Activated T-cell treated with anti-CD3 and anti-CD28 coated beads, Interleukin-2, amount 50 U/mL, for 24 hours (primary cell): ENCODE results near the gene ALOXE3.

Experiments
- DNase-seq: peaks from one replicate; pipeline ENCODE4 v3.0.0-alpha.2; 2020
- H3K27ac Mint-ChIP-seq: 2 replicates; pipeline ENCODE4 v1.8.0; 2020; ENCODE audit warnings: mild to moderate bottlenecking, mixed read lengths
- H3K27me3 Mint-ChIP-seq: 2 replicates; pipeline ENCODE4 v1.8.0; 2020; ENCODE audit warnings: mixed read lengths
- H3K36me3 Mint-ChIP-seq: 2 replicates; pipeline ENCODE4 v1.8.0; 2020; ENCODE audit warnings: low read depth, mixed read lengths
- H3K4me1 Mint-ChIP-seq: 2 replicates; pipeline ENCODE4 v1.8.0; 2020; ENCODE audit warnings: low read depth, mixed read lengths
- H3K4me3 Mint-ChIP-seq: 2 replicates; pipeline ENCODE4 v1.8.0; 2020; ENCODE audit warnings: mild to moderate bottlenecking, moderate library complexity, mixed read lengths
- H3K9me3 Mint-ChIP-seq: 2 replicates; pipeline ENCODE4 v1.8.0; 2020; ENCODE audit warnings: mixed read lengths

Gene ALOXE3

DNA sequence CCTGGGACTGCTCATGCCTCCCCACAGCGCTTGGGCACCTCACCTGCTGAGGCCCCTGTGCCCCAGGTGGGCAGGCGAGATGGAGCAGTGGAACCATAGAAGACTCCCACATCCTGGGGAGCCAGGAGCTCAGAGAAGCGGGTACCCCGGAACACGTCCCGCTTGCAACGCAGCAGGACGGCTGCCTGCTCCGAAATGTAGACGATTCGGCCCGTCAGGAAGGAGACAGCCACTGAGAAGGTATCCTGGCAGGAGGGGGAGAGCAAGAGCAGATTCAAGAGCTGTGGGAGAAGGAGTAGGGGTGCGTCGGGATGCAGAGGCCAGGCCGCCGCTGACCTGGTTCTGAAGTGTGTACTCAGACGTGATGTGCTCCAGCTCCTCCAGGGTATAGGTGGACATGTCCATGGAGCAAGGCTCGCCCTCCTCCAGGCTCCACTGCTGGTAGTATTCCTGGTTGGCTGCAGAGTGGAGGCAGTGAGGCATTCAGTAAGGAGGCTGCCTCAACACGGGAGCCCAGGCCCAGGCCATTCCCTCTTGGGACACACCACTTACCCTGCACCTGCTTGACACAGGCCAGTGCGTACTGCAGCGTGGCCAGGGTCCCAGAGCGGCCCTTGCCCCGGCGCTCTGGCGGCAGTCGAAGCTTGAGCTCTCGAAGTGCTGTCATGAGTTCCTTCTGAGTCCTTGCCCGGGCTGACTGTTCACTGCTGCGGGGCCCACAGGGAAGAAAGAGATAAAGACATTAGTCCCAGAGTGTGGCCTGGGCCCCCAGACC, 31.3 kb upstream of the ALOXE3 start:
- Mint-ChIP-seq H3K4me1 (peaks cover 39% of the 10 kb centered on the region), H3K9me3 (no peaks in the 10 kb centered on the region), H3K36me3 (peaks cover 66% of the 10 kb centered on the region), H3K27ac (no peak overlapping the region), H3K4me3 (no peak overlapping the region), H3K27me3 (no peaks in the 10 kb centered on the region)
- no peak for DNase-seq

DNA sequence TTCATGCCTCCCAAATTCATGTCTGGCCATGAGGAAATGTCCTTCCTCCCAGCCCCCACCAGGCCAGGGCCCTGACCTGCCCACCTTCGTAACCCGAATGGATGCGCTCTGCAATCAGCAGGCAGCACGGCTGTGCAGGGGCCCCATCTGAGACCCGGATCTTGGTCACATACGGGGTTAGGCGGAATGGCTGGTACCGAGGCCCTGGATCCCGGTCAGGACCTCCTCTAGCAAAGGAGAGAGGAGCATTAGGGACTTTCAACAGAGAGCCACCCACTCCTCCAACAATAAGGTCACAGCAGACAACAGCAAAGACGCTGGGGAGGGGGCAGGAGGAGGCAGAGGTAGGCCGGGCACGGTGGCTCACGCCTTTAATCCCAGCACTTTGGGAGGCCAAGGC, 30.2 kb upstream of the ALOXE3 start:
- H3K4me1 Mint-ChIP-seq, result peaks cover 38% of the 10 kb centered on the region
- H3K27me3 Mint-ChIP-seq, result no peaks in the 10 kb centered on the region
- H3K9me3 Mint-ChIP-seq, result no peaks in the 10 kb centered on the region
- H3K4me3 Mint-ChIP-seq, result no peak overlapping the region
- no peak for DNase-seq
- H3K36me3 Mint-ChIP-seq, result peaks cover 77% of the 10 kb centered on the region
- H3K27ac Mint-ChIP-seq, result no peak overlapping the region

DNA sequence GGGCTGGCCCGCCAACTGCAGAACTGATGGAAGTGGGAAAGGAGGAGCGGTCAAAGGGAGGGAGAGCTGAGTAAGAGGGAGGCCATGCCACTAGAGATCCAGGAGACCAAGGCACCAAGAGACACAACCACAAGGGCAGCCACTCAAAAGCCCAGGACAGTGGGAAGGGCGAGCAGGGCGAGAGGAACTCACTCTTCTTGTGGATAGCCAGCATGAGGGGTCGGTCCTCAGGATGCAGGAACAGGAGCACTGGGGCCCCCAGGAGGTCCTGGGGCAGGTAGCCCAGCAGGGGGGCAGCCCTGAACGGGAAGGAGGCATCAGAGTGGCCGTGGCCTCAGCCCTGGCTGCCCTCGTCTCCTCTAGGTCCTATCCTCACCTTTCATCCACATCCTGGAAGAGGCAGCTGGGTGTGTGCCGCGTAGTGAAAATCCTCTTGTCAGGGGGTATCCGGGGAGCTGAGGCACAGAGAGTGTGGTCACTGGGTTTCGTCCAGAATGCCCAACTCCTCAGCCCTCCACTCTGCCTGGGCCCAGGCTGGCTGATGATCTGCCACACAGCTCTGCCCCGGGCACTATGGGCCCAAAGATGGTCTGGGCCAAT, 29.6 kb upstream of the ALOXE3 start:
- H3K9me3 Mint-ChIP-seq, result no peaks in the 10 kb centered on the region
- H3K36me3 Mint-ChIP-seq, result peaks cover 81% of the 10 kb centered on the region
- no peak for DNase-seq
- peak overlapping the region; percentile 40 for H3K27ac Mint-ChIP-seq
- H3K4me3 Mint-ChIP-seq, result no peak overlapping the region
- no peaks in the 10 kb centered on the region for H3K27me3 Mint-ChIP-seq
- H3K4me1 Mint-ChIP-seq, result peaks cover 31% of the 10 kb centered on the region

DNA sequence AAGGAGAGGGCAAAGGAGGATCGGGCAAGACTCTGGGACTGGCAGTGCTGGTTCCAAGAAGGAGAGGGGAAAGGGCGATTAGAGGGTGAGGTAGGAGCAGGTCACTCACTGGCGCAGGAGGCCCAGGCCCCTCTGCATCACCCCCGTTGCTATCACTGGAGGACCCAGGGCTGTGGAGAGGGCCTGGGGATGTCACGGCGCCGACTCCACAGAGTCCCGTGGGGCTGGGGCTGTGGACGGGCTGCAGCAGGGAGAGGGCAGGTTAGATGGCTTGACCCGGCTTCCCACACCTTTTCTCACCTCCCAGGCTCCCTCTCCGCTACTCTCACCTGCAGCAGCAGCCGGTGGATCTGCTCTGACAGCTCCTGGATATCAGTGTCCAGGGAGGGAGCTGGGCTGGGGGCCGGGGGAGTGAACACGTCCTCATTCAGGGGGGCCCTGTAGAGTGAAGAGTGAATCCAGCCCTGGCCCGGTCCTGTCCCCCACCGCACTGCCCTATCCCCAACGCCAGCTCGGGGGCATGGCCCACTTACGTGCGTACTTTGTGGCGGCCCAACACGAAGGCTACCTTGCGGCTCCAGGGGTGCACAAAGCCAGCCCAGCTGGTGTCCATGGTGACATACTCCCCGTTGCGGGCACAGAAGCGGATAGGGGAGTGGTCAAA, 29.0 kb upstream of the ALOXE3 start:
- Mint-ChIP-seq H3K9me3 (no peaks in the 10 kb centered on the region), H3K4me3 (no peak overlapping the region), H3K4me1 (peaks cover 25% of the 10 kb centered on the region), H3K36me3 (peaks cover 87% of the 10 kb centered on the region), H3K27me3 (no peaks in the 10 kb centered on the region), H3K27ac (peak overlapping the region; percentile 40)
- DNase-seq, result no peak

DNA sequence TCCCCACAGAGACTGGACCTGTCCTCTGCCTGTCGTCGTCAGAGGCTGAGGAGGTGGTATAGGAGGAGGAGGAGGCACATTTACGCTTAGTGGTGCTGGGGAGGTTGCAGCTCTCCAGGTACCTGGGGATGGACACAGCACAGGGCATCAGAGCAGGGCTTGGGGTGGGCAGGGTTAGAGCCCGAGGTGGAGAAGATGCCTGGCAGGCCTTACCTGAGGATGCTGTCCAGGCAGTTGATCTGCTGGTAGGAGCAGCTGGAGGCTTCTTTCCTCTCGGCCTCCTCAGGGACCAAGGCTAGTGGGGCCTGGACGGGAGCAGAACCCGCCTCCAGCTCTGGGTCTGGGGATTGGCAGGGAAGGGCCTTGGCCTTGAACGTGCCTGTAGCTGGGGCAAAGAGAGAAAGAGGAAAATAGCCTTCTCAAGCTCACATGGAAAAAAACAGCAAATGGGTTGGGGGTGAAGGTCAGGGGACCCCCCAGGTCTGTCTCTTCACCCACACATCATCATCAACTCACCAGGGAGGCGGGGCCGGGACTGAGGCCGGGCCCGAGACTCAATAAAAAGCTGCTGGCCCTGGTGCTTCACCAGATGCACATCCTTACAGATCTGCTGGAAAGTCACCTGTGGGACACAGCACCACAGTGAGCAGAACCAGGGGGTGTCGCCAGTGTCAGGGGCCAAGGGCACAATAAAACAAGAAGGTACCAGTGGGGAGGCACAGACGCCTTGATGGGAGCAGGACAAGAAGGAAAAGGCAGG, 28.2 kb upstream of the ALOXE3 start:
- H3K27me3 Mint-ChIP-seq, result no peaks in the 10 kb centered on the region
- H3K27ac Mint-ChIP-seq, result peak overlapping the region; percentile 33
- peaks cover 89% of the 10 kb centered on the region for H3K36me3 Mint-ChIP-seq
- peaks cover 19% of the 10 kb centered on the region for H3K4me1 Mint-ChIP-seq
- H3K4me3 Mint-ChIP-seq, result no peak overlapping the region
- DNase-seq, result no peak
- no peaks in the 10 kb centered on the region for H3K9me3 Mint-ChIP-seq

DNA sequence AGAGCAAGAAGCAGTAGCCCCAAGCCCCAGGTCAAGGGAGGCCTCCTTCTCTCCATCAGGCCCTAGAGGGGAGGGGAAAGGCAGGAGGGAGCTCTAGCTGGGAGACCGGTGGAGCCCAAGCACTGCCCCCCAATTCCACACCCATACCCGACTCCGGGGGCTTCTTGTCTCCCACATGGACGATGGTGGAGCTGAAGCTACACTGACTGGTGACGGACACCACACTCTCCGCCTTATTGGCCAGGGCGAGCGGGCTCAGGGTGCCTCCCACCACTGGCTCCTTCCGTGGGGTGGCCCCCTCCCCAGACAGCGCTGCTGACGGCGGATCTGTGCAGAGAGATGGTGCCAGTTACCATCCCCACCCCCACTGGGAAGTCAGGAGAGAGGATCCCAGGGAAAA, 27.5 kb upstream of the ALOXE3 start:
- Mint-ChIP-seq H3K4me3 (no peak overlapping the region), H3K36me3 (peaks cover 94% of the 10 kb centered on the region), H3K4me1 (peaks cover 14% of the 10 kb centered on the region), H3K27ac (no peak overlapping the region), H3K27me3 (no peaks in the 10 kb centered on the region), H3K9me3 (no peaks in the 10 kb centered on the region)
- DNase-seq, result no peak

DNA sequence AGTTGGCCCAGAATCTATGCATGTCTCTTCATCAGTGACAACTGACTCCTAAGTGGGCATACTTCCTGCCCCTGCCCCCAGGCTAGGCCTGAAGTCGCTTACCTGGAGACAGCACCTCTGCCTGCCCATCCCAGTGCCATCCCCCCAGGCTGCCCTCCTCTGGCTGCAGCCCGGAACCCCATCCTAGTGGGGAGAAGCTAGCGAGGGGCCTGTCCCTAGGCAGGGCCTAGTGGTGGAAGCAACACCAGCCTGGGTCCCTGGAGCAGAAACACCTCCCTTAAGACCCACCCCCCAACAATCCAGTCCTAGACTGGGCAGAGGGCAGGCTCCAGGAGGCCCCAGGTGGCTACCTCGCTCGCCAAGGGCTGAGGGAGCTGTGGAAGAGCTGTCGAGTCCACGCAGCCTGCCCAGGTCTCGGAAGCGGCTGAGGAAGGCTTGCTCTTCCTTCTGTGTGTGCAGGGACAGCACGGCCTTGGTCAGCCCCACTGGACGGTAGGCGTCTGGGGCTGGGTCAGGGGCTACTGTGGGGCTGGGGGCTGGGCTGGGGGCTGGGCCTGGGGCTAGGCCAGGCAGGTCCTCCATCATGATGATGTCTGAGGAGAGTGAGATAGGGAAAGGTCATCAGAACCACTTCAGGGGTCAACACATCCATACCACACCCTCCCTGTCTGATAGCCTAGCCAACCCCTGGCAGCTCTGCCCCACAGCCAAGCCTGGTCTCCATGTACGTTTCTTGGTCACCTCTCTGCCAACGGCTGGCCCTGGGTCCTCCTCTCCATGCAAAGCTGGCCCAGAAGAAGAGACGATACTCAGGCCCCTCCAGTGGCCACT, 26.3 kb upstream of the ALOXE3 start:
- DNase-seq, result no peak
- Mint-ChIP-seq H3K27ac (no peak overlapping the region), H3K4me3 (no peak overlapping the region), H3K36me3 (peaks cover 95% of the 10 kb centered on the region), H3K9me3 (no peaks in the 10 kb centered on the region), H3K4me1 (peaks cover 3% of the 10 kb centered on the region), H3K27me3 (no peaks in the 10 kb centered on the region)

- Mint-ChIP-seq H3K36me3 (peaks cover 91% of the 10 kb centered on the region), H3K4me1 (no peaks in the 10 kb centered on the region), H3K27ac (no peak overlapping the region), H3K27me3 (no peaks in the 10 kb centered on the region), H3K9me3 (no peaks in the 10 kb centered on the region), H3K4me3 (no peak overlapping the region)
- DNase-seq, result no peak
Measured at GRCh38 chr17:8143581-8144400, 25.5 kb upstream of the ALOXE3 start.

DNA sequence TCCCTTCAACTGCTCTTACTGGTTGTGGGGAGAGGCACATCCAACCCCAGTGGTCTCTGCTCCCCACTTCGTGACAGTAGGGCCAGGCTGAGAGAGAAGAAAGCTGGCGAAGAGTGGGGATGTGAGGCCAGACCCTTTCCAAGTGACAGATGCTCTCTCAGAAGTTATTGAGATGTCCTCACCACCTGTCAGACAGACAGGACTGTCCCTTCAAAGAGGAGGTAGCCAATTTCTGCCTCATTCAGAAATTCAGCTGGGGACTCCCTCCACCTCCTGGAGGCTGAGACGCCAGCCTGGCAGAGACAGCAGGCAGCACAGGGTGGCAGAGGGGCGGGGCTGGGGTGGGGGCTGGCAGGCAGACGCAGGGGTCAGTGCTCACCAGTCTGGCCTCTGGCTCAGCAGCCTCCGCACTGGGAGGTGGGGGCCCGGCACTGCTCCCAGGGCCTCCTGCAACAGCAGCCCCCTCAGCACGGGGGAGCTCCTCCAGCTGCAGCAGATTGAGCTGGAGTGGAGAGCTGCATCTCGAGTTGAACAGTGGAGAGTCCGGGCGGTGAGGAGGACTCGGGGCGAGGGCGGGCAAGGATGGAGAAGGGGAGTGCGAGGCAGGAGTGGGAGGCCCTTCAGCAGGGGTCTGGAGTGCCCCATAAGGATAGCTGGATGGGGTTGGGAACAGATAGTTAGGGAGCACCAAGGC, 24.7 kb upstream of the ALOXE3 start:
- peaks cover 83% of the 10 kb centered on the region for H3K36me3 Mint-ChIP-seq
- H3K4me1 Mint-ChIP-seq, result no peaks in the 10 kb centered on the region
- H3K27me3 Mint-ChIP-seq, result no peaks in the 10 kb centered on the region
- H3K4me3 Mint-ChIP-seq, result no peak overlapping the region
- H3K27ac Mint-ChIP-seq, result no peak overlapping the region
- no peaks in the 10 kb centered on the region for H3K9me3 Mint-ChIP-seq
- no peak for DNase-seq

- DNase-seq, result no peak
- Mint-ChIP-seq H3K4me3 (no peak overlapping the region), H3K27me3 (no peaks in the 10 kb centered on the region), H3K9me3 (no peaks in the 10 kb centered on the region), H3K27ac (no peak overlapping the region), H3K36me3 (peaks cover 76% of the 10 kb centered on the region), H3K4me1 (no peaks in the 10 kb centered on the region)
Measured at GRCh38 chr17:8142158-8142886, 24.0 kb upstream of the ALOXE3 start.

GRCh38 chr17:8141741-8142140, 23.4 kb upstream of the ALOXE3 start:
- no peak overlapping the region for H3K4me3 Mint-ChIP-seq
- no peak for DNase-seq
- H3K27me3 Mint-ChIP-seq, result no peaks in the 10 kb centered on the region
- no peaks in the 10 kb centered on the region for H3K4me1 Mint-ChIP-seq
- peak overlapping the region; percentile 47 for H3K27ac Mint-ChIP-seq
- no peaks in the 10 kb centered on the region for H3K9me3 Mint-ChIP-seq
- peaks cover 70% of the 10 kb centered on the region for H3K36me3 Mint-ChIP-seq

GRCh38 chr17:8141045-8141444, 22.7 kb upstream of the ALOXE3 start:
- Mint-ChIP-seq H3K36me3 (peaks cover 63% of the 10 kb centered on the region), H3K27ac (peak overlapping the region; percentile 19), H3K27me3 (no peaks in the 10 kb centered on the region), H3K4me3 (no peak overlapping the region), H3K4me1 (no peaks in the 10 kb centered on the region), H3K9me3 (no peaks in the 10 kb centered on the region)
- DNase-seq, result no peak
